Kidney capillary endothelial cell (primary cell): ENCODE results near the gene B3GNT3.
"Not testable (repeated sequence)": the region's sequence is repeated elsewhere in the genome, so short reads cannot be mapped to it uniquely, and the experiment has no call there.

Experiments
- DNase-seq: peaks from one replicate; pipeline ENCODE4 v3.0.0-alpha.2; 2018; ENCODE audit warnings: low spot score

The B3GNT3 gene

GRCh38 chr19:17767559-17767958 lies 27.4 kb upstream of the B3GNT3 start:
- no peak for DNase-seq

GRCh38 chr19:17770613-17771012 lies 24.3 kb upstream of the B3GNT3 start:
- DNase-seq = no peak

GRCh38 chr19:17772172-17772571 lies 22.8 kb upstream of the B3GNT3 start:
- no peak for DNase-seq

DNA sequence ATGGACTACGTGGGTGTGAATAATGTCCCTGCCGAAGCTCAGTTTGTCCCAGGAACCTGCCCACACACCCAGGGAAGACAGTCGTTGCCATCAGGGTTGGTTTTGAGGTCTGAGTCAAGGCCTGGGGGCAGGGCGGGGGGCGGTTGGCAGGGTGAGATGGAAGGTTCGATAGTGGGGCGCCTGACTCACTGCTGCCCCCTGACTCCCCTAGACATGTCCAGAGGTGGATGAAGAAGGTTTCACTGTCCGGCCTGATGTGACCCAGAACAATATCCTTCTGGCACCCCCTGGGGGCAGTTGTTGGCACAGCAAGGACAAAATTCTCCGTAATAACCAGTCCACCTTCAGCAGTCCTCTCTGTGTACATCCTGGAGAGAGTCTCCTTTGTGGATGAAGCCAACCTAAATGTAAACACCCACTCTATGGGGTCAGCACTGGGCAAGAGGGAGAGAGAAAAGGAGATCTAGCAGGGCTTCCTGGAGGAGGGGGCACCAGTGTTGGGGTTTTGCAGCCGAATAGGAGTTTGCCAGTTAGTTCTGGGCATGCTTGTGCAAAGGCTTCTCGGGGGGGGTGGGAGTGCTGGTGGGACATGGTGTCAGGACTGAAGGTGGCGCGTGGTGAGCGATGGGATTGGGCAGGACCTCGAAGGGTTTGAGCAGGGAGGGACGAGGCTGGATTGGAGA lies 19.6 kb upstream of the B3GNT3 start:
- DNase-seq = no peak

DNA sequence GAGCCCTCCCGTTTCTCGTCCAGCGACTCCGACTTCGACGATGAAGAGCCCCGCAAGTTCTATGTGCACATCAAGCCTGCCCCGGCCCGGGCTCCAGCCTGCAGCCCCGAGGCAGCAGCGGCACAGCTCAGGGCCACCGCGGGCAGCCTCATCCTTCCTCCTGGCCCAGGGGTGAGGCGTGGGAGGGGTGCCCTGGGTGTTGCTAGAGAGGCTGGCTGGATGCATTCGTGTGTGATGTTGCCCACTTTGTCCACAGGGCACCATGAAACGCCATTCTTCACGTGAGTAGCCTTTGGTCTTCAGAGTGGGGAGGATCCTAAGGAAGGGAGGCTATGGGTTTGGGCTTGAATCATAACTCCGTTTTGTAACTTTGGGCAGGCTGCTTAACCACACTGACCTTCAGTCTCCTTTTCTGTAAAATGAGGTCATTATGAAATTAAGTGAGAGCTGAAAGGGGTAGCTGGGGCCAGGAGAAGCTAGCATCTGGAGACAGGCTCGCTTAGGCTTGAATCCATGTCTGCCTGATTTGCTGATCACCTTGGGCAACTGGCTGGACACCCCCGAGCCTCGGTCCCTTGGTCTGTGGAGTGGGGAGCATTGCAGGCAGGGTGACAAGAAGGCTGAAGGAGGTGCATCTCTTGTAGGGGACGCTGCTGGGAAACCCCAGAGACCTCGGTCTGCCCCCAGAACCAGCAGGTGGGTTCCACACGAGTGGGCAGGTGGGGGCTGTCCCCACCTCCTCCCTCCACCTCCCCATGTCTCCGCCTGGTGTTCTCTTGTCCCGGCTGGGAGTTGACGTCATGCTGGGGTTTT lies 18.7 kb upstream of the B3GNT3 start:
- no peak for DNase-seq

DNA sequence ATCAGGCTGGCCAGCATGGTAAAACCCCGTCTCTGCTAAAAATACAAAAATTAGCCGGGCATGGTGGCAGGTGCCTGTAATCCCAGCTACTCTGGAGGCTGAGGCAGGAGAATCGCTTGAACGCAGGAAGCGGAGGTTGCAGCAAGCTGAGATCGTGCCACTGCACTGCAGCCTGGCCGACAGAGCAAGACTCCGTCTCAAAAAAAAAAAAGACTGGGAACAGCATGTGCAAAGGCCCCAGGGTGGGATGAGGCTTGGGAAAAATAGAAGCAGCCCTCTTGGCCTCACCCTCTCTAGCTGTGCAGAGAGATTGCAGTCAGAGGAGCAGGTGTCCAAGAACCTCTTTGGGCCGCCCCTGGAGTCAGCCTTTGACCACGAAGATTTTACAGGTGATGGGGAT lies 17.1 kb upstream of the B3GNT3 start:
- not testable (repeated sequence) for DNase-seq

- DNase-seq = no peak
Observed at GRCh38 chr19:17778251-17778967, 16.5 kb upstream of the B3GNT3 start.

- no peak for DNase-seq
Observed at GRCh38 chr19:17778968-17779929, 15.7 kb upstream of the B3GNT3 start.

DNA sequence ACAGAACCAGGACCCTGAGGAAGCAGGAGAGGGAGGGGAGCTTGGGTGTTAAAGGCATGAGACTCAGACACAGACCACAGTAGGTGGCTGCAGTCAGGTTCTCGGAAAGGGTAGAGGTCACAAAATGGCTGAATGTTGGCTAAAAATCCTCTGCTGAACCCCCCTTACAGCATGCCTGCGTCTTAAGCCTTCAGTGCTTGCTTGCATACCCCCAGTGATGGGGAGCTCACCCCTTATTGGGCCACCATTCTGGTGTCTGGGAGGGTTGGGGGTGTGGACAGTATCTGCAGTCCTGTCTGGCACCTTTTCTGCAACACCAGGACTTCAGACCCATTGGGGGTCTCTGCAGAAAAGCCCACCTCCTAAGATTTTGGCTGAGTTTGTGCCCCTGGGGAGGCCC lies 14.2 kb upstream of the B3GNT3 start:
- DNase-seq = no peak

- not testable (repeated sequence) for DNase-seq
Observed at GRCh38 chr19:17783721-17784120, 11.2 kb upstream of the B3GNT3 start.

- peak; percentile 62 for DNase-seq
Observed at GRCh38 chr19:17784201-17785008, 10.5 kb upstream of the B3GNT3 start.

DNA sequence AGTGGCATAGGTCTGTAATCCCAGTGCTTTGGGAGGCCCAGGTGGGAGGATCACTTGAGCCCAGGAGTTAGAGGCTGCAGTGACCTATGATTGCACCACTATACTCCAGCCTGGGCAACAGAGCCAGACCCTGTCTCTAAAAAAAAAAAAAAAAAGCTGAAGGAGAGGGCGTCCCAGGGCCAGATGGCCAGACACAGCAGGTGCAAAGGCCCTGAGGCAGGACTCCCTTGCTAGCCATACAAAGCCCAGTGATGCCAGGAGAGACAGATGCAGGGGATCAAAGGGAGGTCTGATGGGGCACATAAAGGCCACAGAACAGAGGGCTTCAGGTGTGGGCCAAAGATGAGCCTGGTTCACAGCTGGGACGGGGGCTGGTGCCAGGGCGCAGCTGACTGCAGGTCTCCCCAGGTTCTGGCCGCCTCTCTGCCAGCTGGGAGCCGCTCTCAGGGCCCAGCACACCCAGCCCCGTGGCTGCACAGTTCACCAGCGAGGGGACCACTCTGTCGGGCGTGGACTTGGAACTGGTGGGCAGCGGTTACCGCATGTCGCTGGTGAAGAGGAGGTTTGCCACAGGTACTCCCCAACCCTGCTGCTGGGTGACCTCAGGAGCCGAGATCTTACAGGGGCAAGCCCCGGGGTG lies 7.5 kb upstream of the B3GNT3 start:
- DNase-seq = no peak

DNA sequence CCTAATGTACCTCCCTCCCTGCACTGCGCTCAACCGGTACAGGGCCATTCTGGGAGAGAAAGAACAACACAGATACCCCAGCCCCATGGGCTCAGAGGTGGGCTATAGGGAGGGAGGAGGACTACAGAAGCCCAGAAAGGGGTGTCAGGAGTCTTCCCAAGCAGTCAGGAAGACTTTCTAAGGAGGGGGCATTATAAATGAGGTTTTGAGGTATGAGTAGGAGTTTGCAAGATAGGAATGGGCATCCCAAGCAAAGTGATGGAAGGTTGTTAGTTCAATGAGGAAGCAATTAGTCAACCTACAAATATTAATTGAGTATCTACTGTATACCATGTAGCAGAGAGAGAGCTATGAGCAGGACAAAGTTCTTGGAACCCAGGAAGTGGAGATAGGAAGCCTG lies 6.3 kb upstream of the B3GNT3 start:
- no peak for DNase-seq

GRCh38 chr19:17790059-17790780 lies 4.7 kb upstream of the B3GNT3 start:
- no peak for DNase-seq

DNA sequence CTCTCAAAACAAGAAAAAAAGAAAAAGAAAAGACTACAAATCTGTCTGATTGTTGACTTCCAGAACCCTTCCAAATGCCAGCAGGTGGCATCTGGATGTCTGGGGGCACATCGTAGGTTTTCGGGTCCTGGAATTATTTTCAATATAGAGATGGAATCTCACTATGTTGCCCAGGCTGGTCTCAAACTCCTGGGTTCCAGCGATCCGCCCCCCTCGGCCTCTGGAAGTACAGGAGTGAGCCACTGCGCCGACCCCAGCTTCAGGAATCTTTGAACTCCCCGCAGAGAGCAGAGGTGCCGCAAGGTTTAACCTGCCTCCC lies 567 bp upstream of the B3GNT3 start:
- no peak for DNase-seq

- no peak for DNase-seq
Observed at GRCh38 chr19:17795495-17795856, 538 bp downstream of the B3GNT3 start.

DNA sequence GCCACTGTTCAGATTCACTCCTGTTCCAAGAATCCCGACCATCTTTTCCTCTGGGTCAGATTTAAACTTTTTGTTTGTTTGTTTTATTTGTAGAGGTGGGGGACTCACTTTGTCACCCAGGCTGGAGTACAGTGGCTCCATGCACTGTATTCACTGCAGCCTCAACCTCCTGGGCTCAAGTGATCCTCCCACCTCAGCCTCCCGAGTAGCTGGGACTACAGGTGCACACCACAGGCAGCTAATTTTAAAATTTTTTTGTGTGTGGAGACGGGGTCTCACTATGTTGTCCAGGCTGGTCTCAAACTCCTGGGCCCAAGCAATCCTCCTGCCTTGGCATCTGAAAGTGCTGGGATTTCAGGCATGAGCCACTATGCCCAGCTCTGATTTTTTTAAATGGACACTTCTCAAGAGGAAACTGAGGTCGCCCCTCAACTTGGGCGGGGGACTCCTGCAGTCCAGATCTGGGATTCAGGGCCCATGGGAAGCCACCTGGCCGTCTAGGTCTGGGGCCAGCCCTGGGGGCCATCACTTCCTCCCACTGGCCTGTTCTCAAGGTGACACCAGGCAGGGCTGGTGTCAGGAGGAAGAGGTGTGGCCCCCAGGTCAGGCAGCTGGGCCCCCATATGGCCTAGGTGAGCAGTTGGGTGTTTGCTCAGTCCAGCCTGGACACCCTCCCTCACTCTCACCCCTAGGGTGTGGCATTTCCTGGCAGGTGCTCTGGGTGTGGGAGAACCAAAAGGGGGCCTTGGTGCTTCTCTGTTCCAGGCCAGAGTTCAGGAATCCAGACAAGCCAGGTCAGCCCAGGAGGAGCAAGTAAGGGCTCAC lies 1.3 kb downstream of the B3GNT3 start:
- DNase-seq = no peak

- no peak for DNase-seq
Observed at GRCh38 chr19:17796838-17797423, 2.0 kb downstream of the B3GNT3 start.
